H9 (cell line): ENCODE measurements around the gene PHACTR1. TPM values are rescaled to one million over a fixed set of nuclear protein-coding genes. Genes with fewer than 3 reads are reported as not detected.

ENCODE experiments used
- DNase-seq: peaks from one replicate; pipeline ENCODE4 v3.0.0-alpha.2; 2017
- H2AFZ ChIP-seq: one replicate; pipeline ENCODE4 v1.6.1; 2013; ENCODE audit warnings: mild to moderate bottlenecking, low read length, control low read depth, moderate library complexity
- H2AK5ac ChIP-seq: 2 replicates; pipeline ENCODE4 v1.6.1; 2013; ENCODE audit warnings: low read length, control low read depth, mixed read lengths; ENCODE audit not compliant: insufficient read length
- H2BK120ac ChIP-seq: one replicate; pipeline ENCODE4 v1.6.1; 2013; ENCODE audit warnings: low read depth, mild to moderate bottlenecking, low read length, control low read depth, inconsistent platforms; ENCODE audit not compliant: poor library complexity, severe bottlenecking
- H2BK12ac ChIP-seq: 2 replicates; pipeline ENCODE4 v1.6.1; 2013; ENCODE audit warnings: low read length, control low read depth, mixed read lengths, low read depth; ENCODE audit not compliant: insufficient read length
- H2BK15ac ChIP-seq: 2 replicates; pipeline ENCODE4 v1.6.1; 2013; ENCODE audit warnings: low read depth, low read length, control low read depth
- H2BK20ac ChIP-seq: one replicate; pipeline ENCODE4 v1.6.1; 2013; ENCODE audit warnings: low read depth, mild to moderate bottlenecking, low read length, control low read depth, inconsistent platforms; ENCODE audit not compliant: poor library complexity, severe bottlenecking
- H2BK5ac ChIP-seq: 2 replicates; pipeline ENCODE4 v1.6.1; 2013; ENCODE audit warnings: low read length, control low read depth, mixed read lengths; ENCODE audit not compliant: insufficient read length
- H3K14ac ChIP-seq: 2 replicates; pipeline ENCODE4 v1.6.1; 2013; ENCODE audit warnings: low read length, control low read depth; ENCODE audit not compliant: insufficient read depth
- H3K18ac ChIP-seq: 2 replicates; pipeline ENCODE4 v1.6.1; 2013; ENCODE audit warnings: low read depth, mild to moderate bottlenecking, mixed read lengths, low read length, control low read depth; ENCODE audit not compliant: insufficient read length
- H3K23ac ChIP-seq: 2 replicates; pipeline ENCODE4 v1.6.1; 2013; ENCODE audit warnings: low read length, control low read depth, mixed read lengths, low read depth; ENCODE audit not compliant: insufficient read length
- H3K23me2 ChIP-seq: 2 replicates; pipeline ENCODE4 v1.6.1; 2013; ENCODE audit warnings: low read depth, mild to moderate bottlenecking, mixed read lengths, low read length, control low read depth; ENCODE audit not compliant: insufficient read length, poor library complexity, severe bottlenecking
- H3K27ac ChIP-seq: 2 replicates; pipeline ENCODE4 v1.5.1; 2013; ENCODE audit warnings: low read length, control low read depth, mixed read lengths, low read depth; ENCODE audit not compliant: insufficient read length
- H3K27me3 ChIP-seq: 2 replicates; pipeline ENCODE4 v1.6.1; 2013; ENCODE audit warnings: low read length, control low read depth, inconsistent platforms; ENCODE audit not compliant: insufficient read depth
- H3K4ac ChIP-seq: 2 replicates; pipeline ENCODE4 v1.6.1; 2013; ENCODE audit warnings: low read depth, mild to moderate bottlenecking, control low read depth, inconsistent platforms, low read length, moderate library complexity
- H3K4me1 ChIP-seq: 2 replicates; pipeline ENCODE4 v1.6.1; 2013; ENCODE audit warnings: low read length, control low read depth, inconsistent platforms; ENCODE audit not compliant: insufficient read depth
- H3K4me2 ChIP-seq: 2 replicates; pipeline ENCODE4 v1.6.1; 2013; ENCODE audit warnings: low read length, control low read depth, mixed read lengths; ENCODE audit not compliant: insufficient read length, insufficient read depth
- H3K56ac ChIP-seq: 2 replicates; pipeline ENCODE4 v1.6.1; 2013; ENCODE audit warnings: low read depth, mild to moderate bottlenecking, mixed read lengths, low read length, control low read depth; ENCODE audit not compliant: insufficient read length
- H3K79me1 ChIP-seq: 2 replicates; pipeline ENCODE4 v1.6.1; 2013; ENCODE audit warnings: low read depth, mild to moderate bottlenecking, moderate library complexity, low read length, control low read depth, inconsistent platforms; ENCODE audit not compliant: insufficient read depth, poor library complexity, severe bottlenecking
- H3K79me2 ChIP-seq: 2 replicates; pipeline ENCODE4 v1.6.1; 2013; ENCODE audit warnings: low read length, control low read depth, inconsistent platforms; ENCODE audit not compliant: insufficient read depth
- H3K9ac ChIP-seq: 2 replicates; pipeline ENCODE4 v1.6.1; 2013; ENCODE audit warnings: low read length, control low read depth, mixed read lengths; ENCODE audit not compliant: insufficient read length; ENCODE audit errors: extremely low read depth
- H3K9me3 ChIP-seq: one replicate; pipeline ENCODE4 v1.6.1; 2013; ENCODE audit warnings: low read depth, low read length, inconsistent platforms; ENCODE audit not compliant: control insufficient read depth
- H3T11ph ChIP-seq: one replicate; pipeline ENCODE4 v1.6.1; 2013; ENCODE audit warnings: mild to moderate bottlenecking, low read length, control low read depth, inconsistent platforms
- H4K20me1 ChIP-seq: one replicate; pipeline ENCODE4 v1.6.1; 2013; ENCODE audit not compliant: control insufficient read depth, insufficient read length, insufficient read depth
- H4K5ac ChIP-seq: 2 replicates; pipeline ENCODE4 v1.6.1; 2013; ENCODE audit warnings: low read depth, mild to moderate bottlenecking, mixed read lengths, low read length, control low read depth; ENCODE audit not compliant: insufficient read length
- H4K8ac ChIP-seq: replicated peaks from 2 replicates; pipeline ENCODE4 v1.6.1; 2013; ENCODE audit warnings: low read length, control low read depth, mixed read lengths, low read depth; ENCODE audit not compliant: insufficient read length
- H4K91ac ChIP-seq: 2 replicates; pipeline ENCODE4 v1.6.1; 2013; ENCODE audit warnings: low read depth, mild to moderate bottlenecking, moderate library complexity, mixed read lengths, low read length, control low read depth; ENCODE audit not compliant: insufficient read length
- H3K27ac Mint-ChIP-seq, 3 experiments: 2 replicates in 2 of 3; 3 replicates in 1 of 3; pipeline ENCODE4 v1.8.0; 2020 to 2021; ENCODE audit warnings: mixed read lengths in 3 of 3, mild to moderate bottlenecking in 1 of 3, moderate library complexity in 1 of 3
- H3K27me3 Mint-ChIP-seq: 2 replicates; pipeline ENCODE4 v1.8.0; 2021; ENCODE audit warnings: low read depth, mild to moderate bottlenecking, moderate library complexity, mixed read lengths
- H3K36me3 Mint-ChIP-seq, 3 experiments: 2 replicates in 2 of 3; 3 replicates in 1 of 3; pipeline ENCODE4 v1.8.0; 2020 to 2021; ENCODE audit warnings: low read depth in 3 of 3, mixed read lengths in 3 of 3; ENCODE audit not compliant: insufficient read depth in 1 of 3
- H3K4me1 Mint-ChIP-seq, 2 experiments: 2 replicates each; pipeline ENCODE4 v1.8.0; 2020; ENCODE audit warnings: mixed read lengths in 2 of 2
- H3K4me3 Mint-ChIP-seq, 2 experiments: 2 replicates in 1 of 2; 3 replicates in 1 of 2; pipeline ENCODE4 v1.8.0; 2020 to 2021; ENCODE audit warnings: mild to moderate bottlenecking in 2 of 2, mixed read lengths in 2 of 2, moderate library complexity in 1 of 2
- H3K9me3 Mint-ChIP-seq, 2 experiments: 2 replicates in 1 of 2; 3 replicates in 1 of 2; pipeline ENCODE4 v1.8.0; 2020; ENCODE audit warnings: mild to moderate bottlenecking in 2 of 2, mixed read lengths in 2 of 2, moderate library complexity in 1 of 2
- WGBS: extraction: QIAGEN DNeasy Blood & Tissue Kit; methylation state at CpG from one replicate; pipeline ENCODE4 v1.1.7; 2013; ENCODE audit warnings: missing lambda C conversion rate, low lambda C conversion rate, mixed read lengths; ENCODE audit not compliant: insufficient read length; ENCODE audit errors: extremely low coverage; 5-methylcytosine and 5-hydroxymethylcytosine counted together
- total RNA-seq: library from RNA; stranded (reverse); gene quantifications from 2 replicates; pipeline ENCODE4 v1.2.1, GENCODE V29; 2021
- TF ChIP-seq, protein P1 (sequence below): fragments of 200-600 bp; sonication (generic); conservative IDR thresholded peaks from 3 replicates; pipeline ENCODE4 v1.8.0; 2021; ENCODE audit warnings: antibody characterized with exemption, mild to moderate bottlenecking

PHACTR1 gene
- total RNA-seq, 1 experiment from 2014 or later, result 15.9 TPM

DNA sequence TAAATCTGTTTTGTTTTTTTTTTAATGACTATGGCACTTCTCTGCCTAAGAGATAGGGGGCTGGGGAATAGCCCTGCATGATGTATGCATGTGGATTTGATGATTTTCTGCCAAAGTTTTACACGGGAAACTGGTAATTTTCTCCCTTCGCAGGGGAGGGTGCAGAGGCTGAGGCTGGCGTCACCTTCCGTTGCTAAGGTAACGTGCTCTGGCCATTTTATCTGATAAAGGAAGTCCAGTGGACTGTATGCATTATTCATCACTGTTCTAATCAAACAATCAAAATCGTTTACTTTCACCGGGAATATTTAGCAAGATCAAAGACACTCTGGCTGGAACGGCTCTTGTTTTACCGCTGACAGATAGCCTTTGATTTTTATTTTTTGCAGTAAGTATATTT lies 789 bp downstream of the PHACTR1 start:
- Histone ChIP-seq H3K18ac (no peak overlapping the region), H2BK20ac (no peak overlapping the region), H3K23ac (no peak overlapping the region), H2BK12ac (no peak overlapping the region), H3K9me3 (no peaks in the 10 kb centered on the region), H2AK5ac (no peak overlapping the region), H3K27me3 (no peaks in the 10 kb centered on the region), H4K8ac (no peak overlapping the region), H3K4ac (no peak overlapping the region), H2BK15ac (no peak overlapping the region), H4K91ac (no peak overlapping the region), H3K79me2 (no peaks in the 10 kb centered on the region), H3K79me1 (no peaks in the 10 kb centered on the region), H3T11ph (no peak overlapping the region), H3K56ac (no peak overlapping the region), H4K20me1 (no peaks in the 10 kb centered on the region), H3K14ac (no peak overlapping the region), H3K23me2 (no peaks in the 10 kb centered on the region), H4K5ac (no peak overlapping the region), H3K4me2 (no peak overlapping the region), H2BK5ac (no peak overlapping the region), H3K9ac (no peak overlapping the region), H3K4me1 (no peaks in the 10 kb centered on the region), H2BK120ac (no peak overlapping the region), H3K27ac (no peak overlapping the region), H2AFZ (no peak overlapping the region)
- peaks cover 3% of the 10 kb centered on the region; the same call in 1 of the 2 replicates for H3K27me3 Mint-ChIP-seq
- TF ChIP-seq, protein P1, sequence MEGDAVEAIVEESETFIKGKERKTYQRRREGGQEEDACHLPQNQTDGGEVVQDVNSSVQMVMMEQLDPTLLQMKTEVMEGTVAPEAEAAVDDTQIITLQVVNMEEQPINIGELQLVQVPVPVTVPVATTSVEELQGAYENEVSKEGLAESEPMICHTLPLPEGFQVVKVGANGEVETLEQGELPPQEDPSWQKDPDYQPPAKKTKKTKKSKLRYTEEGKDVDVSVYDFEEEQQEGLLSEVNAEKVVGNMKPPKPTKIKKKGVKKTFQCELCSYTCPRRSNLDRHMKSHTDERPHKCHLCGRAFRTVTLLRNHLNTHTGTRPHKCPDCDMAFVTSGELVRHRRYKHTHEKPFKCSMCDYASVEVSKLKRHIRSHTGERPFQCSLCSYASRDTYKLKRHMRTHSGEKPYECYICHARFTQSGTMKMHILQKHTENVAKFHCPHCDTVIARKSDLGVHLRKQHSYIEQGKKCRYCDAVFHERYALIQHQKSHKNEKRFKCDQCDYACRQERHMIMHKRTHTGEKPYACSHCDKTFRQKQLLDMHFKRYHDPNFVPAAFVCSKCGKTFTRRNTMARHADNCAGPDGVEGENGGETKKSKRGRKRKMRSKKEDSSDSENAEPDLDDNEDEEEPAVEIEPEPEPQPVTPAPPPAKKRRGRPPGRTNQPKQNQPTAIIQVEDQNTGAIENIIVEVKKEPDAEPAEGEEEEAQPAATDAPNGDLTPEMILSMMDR, result no peak
- no peaks in the 10 kb centered on the region for H3K9me3 Mint-ChIP-seq
- no CpG with 5 or more reads among the region's 9 CpGs for WGBS
- no peak overlapping the region for H3K27ac Mint-ChIP-seq
- H3K4me3 Mint-ChIP-seq, result no peak overlapping the region
- no peak for DNase-seq
- no peaks in the 10 kb centered on the region for H3K36me3 Mint-ChIP-seq
- peaks cover 17 to 33% of the 10 kb centered on the region in 2 experiments for H3K4me1 Mint-ChIP-seq
